Activated T-helper 1 cell treated with anti-CD3 and anti-CD28 coated beads, Interleukin-2, amount 50 U/mL, for 16 hours (primary cell): ENCODE measurements around the gene MYH7.
"Not testable (repeated sequence)": the region's sequence is repeated elsewhere in the genome, so short reads cannot be mapped to it uniquely, and the experiment has no call there.

Experiments used
- DNase-seq, 2 donors: peaks; one replicate each; pipeline ENCODE4 v3.0.0-alpha.2; 2020; ENCODE audit warnings: low read depth in 1 of 2, low spot score in 1 of 2

MYH7 gene

DNA sequence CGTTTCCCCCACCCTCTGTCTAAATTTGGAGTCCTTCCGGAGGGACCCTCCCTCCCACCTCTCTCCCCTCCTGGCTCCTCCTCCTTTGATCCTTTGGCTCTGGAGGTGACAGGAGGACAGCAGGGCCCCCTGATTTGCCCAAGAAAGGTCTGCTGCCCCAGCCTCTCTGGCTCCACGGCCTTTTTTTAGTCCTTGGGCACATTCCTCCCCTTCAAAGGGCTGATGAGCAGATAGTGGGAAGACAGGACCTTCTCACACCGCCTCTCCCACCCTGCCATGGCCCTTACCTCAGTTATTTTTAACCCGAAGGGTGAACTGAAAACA, 27.2 kb downstream of the MYH7 start:
- DNase-seq = no peak

DNA sequence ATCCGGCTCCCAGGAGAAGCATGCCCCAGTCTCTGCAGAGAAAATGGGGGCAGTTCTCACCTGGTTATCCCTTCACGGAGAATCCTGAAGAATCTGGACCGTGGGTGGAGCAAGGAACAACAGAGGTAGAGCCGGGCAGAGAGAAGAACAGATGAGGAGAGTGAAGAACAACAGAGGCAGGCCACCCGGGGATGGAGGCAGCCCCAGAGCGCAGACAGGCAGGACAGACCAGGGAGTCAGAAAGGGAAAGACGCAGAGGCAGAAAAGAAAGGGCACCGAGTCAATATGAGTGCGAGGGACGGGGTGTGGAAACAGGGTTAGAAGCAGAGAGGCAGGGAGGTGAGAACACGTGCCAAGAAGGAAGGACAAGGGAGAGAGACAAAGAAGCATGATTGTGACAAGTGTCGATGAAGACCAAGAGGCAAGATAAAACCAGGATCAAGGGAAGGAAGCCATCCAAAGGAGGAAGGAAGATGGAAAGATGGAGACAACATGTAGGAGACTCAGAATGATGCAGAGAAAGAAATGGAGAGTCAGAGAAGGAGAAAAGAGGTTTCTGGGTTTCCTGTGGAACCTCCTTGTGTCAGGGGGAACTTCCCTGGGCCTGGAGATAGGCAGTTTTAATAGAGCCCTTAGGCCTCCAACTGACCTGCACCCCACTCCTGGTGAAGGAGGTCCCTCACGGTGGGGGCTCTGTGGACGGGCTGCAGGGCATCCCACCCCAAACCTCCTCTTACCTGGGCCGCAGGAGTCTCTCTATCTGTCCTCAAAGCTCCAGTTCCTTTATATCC, 27.7 kb downstream of the MYH7 start, which contains the start of gene MYH6:
Gene MYH6, minus strand, starts transcription at position 758 of the 791 bp plus-strand sequence. CDS start 1,050 bp downstream, outside the sequence.
- DNase-seq = no peak

DNA sequence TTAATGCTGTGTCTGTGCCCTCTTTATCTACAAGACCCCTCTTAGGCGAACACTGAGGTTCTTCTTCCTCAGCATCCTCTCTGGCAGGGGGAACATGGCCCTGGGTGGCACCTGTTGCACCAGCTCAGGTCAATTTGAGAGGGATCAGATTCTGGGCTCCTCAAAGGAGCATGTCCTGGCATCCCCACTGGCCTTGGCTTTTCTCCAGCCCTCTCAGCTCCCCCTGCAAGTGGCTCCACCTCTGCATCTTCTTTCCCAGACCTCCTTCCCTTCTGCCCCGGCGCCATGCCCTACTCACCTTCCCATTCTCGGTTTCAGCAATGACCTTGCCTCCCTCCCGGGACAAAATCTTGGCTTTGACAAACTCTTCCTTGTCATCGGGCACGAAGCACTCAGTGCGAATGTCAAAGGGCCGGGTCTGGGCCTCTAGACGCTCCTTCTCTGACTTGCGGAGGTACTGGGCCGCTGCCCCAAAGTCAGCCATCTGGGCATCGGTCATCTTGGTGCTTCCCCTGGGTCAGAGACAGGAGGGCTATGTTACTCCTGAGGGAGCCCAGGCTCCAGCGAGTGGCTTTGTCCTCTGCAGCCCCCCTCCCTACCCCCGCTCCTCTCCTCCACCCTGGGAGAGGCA, 28.6 kb downstream of the MYH7 start:
- DNase-seq = no peak

DNA sequence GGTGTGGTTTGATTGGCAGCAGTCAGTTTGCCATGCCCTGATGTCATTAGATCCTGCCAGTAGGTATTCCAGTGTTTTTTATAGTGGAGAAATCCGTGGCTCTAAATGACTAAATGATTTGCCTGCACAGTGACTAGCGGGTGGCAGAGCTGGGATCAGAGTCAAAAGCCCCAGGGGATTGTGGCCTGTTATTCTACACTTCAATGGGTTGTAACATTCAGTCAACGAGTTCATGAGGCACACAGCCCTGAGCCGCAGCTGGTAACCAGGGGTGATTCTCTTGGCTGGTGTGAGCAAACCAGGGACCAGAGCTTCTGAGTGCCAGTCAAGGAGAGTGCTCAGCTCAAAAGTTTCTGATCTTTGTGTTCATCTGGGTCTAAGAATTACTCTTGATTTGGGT, 29.2 kb downstream of the MYH7 start:
- DNase-seq = no peak

DNA sequence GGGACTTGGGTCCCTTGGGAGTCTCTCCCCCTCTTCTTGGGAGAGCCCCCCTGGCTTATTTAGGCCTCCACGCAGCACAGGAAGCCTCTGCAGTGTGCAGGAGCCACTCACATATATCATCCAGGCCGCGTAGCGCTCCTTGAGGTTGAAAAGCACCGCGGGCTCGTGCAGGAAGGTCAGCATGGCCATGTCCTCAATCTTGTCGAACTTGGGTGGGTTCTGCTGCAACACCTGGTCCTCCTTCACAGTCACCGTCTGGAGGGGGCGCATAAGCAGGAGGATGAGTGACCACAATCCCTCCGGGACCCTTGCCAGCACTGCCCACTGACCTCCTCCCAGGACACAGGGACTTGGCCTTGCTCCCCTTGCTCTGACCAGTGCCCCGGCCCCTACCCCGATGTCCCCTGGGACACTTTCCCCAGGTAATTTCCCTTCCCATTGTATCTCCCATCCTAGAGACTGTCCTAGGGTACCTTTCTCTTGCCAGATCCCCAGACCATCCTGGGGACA, 29.9 kb downstream of the MYH7 start:
- DNase-seq = no peak

DNA sequence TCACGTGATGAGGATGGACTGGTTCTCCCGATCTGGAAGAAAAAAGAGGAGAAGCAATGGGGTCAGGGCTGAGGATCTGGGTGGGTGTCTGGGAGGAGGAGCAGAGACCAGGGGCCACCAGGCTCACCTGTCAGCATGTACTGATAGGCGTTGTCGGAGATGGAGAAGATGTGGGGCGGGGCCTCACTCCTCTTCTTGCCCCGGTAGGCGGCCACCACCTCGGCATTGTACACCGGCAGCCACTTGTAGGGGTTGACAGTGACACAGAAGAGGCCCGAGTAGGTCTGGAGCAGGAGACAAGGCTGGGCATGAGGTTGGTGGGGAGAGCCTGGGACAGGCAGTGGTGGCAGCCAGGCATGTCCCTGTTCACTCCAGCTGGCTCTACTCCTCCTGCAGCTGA, 30.4 kb downstream of the MYH7 start:
- no peak for DNase-seq

DNA sequence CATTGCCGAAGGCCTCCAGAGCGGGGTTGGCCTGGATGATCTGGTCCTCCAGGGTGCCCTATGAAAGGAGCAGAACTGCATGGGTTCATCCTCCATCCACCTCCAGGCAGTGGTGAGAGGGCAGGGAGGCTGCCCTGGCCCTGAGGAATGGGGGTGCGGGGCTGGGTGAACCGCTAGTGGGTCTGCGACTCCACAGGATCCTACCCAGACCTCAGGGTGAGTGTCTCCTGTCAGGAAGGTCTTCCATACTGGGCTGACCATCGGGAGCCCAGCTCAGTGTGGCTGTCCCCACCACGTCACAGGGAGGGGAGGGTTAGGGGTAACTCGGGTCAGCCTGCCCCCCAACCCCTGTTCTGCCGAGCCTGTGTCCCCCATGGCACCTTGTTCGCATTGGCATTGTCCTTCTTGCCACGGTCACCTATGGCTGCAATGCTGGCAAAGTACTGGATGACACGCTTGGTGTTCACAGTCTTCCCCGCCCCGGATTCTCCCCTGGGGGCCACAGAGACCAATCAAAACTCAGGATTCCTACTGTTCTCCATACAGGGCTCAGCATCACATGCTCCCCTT, 31.0 kb downstream of the MYH7 start:
- DNase-seq = no peak

DNA sequence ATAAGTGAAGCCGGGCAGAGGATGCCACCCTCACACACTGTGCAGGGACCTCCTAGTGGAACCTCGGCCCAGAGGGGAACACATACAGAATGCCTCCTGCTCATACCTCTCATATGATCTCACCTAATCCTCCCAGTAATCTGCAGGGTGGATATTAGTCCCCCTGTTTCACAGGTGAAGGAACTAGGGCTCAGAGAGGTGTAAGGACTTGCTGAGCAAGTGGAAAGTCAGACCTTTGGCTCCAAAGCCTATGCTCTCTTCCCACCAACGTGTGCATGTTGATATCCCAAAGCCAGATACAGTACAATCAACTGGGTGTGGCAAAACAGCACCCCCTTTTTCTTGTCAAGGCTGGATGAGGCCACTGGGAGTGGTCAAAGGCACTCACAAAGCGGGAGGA, 31.6 kb downstream of the MYH7 start:
- DNase-seq = no peak

DNA sequence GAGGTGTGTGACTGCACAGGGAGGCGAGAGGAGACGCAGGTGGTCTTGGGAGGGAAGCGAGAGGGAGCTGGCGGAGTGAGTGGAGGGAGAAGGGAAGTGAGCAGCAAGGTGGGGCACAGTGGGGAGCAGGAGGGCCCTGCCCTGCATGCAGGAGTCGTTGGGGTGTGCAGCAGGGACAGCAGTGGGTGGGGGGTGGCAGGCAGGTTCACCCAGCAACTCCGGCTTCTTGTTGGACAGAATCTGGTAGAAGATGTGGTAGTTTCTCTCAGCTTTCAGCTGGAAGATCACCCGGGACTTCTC, 32.4 kb downstream of the MYH7 start:
- no peak for DNase-seq

DNA sequence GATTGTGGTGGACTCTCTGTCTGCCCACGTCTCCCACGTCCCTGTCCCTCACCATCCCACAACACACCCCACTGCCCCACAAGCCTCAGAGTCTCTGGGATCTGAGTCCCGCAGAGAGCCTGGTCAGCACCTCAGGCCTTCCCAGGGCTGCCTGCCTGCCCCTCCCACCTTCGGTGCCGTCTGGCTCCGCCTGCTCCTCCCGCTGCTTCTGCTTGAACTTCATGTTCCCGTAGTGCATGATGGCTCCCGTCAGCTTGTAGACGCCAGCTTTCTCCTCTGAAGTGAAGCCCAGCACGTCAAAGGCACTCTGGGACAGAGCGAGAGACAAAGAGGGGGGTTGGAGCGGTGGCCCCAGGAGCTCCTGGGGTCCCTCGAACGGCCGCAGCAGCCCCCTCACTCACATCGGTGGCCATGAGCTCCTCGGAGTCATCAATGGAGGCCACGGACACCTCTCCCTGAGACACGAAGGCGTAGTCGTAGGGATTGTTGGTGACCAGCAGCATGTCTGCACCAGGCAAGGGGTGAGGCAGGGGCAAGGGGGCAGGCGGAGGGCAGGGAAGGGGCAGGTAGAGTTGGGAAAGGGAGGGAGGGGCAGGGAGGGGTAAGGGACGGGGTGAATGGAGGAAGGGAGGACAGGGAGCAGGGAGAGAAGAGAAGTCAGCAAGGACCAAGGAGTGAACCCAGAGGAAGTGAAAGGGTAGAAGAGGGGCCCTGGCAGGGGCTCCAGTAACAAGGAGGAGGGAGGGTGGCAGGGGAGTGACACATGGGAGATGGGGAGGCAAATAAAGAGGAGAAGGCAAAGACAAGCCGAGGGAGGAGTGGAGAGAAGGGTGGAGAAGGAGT, 32.9 kb downstream of the MYH7 start:
- DNase-seq = no peak

DNA sequence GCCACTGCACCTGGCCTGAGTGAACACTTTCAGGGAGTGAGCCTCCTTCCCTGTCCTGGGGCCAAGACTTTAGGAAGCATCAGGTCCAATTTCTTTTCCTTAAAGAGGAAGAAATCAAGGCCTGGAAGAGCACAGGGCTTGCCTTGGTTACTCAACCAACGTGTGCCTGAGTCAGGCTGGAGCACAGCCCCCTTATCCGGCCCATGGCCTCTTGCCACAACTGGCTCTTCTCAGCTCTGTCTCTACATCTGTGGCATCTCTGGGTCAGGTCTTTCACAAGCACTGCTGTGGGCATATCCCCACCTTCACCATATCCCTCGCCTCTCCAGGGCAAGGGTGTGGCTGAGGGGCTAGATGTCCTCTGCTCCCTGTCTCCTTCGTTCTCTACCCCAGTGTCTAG, 34.2 kb downstream of the MYH7 start:
- no peak for DNase-seq

DNA sequence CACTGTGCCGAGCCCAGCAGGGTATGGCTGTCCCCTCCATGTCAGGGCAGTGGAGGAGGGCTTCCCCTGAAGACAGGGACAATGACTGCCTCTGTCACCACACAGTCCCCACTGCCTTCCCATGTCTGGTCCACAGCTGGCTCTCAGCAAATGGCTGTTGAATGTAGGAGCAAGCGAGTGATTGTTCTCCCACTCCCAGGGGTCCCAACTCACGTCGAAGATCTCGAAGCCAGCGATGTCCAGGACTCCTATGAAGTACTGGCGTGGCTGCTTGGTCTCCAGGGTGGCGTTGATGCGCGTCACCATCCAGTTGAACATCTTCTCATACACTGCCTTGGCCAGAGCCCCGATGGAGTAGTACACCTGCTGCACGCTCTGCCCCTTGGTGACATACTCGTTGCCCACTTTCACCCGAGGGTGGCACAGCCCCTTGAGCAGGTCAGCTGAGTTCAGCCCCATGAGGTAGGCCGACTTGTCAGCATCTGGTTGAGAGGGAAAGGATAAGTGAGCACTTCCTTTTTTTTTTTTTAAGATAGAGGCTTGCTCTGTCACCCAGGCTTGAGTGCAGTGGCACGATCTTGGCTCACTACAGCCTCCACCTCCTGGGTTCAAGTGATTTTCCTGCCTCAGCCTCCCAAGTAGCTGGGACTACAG, 34.8 kb downstream of the MYH7 start:
- DNase-seq = not testable (repeated sequence)

DNA sequence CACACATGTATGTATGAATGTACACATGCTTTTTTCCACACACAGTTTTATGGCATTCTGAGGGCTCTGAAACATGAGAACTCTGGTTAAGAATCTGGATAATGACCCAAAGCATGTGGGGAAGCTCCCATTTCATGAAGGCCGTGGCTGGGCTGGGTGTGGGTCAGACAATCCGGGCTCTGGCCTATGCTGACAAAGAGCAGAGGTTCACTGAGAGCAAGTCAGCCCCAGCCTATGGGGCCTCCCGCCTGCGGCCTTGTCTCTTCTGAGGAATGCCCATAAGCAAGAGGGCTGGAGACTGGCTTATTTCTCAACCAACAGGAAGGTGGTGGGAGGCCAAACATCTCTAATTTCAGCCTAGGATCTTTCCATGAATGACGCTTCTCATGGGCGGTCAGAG, 35.9 kb downstream of the MYH7 start:
- DNase-seq = no peak

DNA sequence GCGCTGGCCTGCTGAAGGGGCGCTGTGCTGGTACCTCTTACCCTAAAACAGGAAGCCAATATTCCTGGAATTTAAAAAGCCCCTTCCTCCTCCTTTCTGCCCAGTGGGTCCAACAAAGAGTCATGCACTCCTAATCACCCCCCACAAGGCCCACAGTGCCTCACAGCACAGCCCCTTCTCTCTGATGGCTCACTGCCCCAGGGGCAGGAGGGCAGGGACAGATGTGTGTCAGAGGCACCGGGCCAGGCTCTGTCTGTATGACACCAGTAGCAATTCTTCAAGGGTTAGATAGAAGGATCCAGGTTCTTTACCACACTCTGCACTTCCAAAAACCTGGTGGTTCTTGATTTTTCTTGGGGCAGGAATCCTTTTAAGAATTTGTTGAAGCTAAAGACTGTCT, 36.3 kb downstream of the MYH7 start:
- no peak for DNase-seq

DNA sequence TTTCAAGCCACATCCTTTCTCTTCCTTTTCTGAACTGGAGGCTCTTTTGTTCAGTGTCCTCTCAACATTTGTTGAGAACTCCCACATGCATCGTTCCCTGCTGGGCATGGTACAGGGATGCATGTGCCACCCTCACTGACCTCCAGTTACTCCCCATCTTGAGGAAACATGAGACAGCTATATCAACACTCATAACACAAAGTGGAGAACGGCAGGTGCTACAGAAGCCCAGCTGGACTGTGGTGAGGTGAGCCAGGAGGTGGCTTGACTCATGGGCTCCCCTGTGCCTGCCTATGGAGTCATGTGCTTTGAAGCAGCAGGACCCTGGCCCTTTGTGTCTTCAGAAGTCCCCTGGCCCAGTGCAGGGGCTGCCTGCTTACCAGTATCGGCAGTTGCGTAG, 37.1 kb downstream of the MYH7 start:
- DNase-seq = no peak

DNA sequence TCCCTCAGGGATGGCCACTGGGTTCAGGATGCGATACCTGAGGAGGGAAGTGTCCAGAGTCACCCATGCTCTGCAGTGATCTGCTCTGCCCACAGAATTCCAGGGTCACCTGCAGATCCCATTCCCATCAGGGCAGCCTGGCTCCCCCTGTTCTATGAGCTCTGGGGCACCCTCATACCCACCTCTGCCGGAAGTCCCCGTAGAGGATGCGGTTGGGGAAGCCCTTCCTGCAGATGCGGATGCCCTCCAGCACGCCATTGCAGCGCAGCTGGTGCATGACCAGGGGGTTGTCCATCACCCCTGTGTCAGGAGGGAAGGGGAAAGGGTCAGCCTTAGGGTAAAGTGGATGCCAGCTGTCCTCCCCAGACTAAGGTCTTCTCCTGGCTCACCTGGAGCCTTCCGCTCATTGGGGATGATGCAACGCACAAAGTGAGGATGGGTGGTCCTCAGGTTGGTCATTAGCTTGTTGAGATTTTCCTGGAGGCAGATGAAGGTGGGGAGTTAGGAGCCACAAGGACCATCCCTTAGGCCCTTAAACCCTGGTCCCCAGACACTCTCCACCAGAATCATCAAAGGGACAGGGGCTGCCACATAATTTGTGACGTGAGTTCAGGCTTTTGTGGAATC, 38.6 kb downstream of the MYH7 start:
- DNase-seq = no peak

DNA sequence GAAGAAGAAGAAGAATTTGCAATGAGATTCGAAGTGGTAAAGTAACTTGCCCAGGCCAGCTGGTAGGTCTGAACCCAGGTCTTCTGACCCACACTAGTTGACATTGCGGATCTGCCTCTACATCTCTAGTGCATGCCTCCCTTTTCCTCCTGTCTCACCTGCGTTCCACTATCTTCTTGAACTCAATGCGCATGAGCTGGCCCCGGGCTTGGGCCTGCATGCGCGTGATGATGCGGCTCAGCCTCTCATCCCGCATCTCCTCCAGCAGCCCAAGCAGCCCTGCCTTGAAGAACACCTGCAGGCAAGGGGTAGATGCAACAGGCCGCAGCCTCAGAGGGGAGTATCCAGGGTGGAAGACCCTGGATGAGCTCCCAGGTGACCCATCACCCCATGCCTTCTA, 39.3 kb downstream of the MYH7 start:
- no peak for DNase-seq

DNA sequence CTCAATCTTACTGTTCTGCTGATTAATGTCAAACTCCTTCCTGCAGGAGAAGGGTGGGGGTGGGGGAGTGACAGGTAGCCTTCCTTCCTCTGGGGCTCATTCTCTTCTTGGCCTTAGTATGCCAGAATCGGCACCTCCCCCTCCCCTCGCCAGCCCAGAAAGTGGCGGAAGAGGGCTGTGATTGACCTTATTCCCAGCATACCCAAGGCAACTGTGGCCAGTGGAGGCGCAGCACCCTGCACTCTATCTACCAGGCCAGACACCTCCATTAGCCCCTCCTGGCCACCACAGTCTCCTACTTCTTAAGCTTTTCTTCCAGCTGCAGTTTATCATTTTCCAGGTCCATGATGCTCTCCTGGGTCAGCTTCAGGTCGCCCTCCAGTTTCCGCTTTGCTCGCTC, 42.8 kb downstream of the MYH7 start:
- no peak for DNase-seq

DNA sequence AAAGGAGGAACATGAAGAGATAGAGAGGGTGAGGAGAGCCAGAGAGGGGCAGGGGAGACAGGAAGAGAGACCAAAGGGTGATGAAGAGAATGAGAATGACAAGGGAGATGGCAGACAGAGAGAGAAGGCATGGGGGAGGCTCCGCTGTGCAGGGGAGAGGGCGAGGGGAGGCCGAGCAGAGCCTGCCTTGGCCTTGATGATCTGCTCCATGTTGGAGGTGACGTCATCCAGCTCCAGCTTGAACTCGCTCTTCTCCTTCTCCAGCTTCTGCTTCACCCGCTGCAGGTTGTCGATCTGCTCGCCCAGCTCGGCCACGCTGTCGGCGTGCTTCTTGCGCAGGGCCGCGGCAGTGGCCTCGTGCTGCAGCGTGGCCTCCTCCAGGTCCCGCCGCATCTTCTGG, 45.6 kb downstream of the MYH7 start:
- DNase-seq = not testable (repeated sequence)

DNA sequence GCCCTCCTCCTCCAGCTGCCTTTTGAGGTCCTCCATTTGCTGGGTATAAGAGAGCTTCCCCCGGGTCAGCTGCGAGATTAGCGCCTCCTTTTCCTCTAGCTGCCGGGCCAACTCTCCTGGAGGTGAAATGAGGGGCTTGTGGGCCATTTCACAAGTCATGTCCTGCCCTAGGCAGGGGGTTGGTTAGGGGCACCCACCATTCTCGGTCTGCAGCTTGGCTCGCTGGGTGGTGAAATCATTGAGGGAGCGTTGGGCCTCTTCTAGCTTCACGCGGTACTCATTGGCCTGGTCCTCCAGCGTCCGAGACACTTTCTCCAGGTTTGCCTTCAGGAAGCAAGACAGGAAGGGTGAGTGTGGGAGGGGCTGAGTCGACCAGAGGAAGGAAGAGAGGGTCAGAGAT, 46.1 kb downstream of the MYH7 start:
- no peak for DNase-seq

DNA sequence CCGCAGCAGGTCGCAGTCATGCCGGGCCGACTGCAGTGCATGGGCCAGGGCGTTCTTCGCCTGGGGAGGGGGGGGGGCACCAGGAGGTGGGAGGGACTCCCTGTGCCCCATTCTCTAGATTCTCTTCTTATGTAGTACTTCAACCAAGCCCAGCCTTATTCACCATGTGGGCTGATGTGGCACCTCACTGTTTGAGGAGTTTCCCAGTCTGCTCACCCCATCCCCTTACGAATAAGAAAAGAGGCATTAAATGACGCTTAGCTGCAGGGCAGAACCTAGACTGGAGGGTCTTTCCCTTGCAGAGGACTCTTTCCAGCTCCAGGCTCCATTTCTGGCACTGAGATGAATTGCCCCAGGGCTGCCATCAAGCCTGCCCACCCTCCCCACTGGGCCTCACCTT, 46.5 kb downstream of the MYH7 start:
- DNase-seq = no peak
